ENCODE measurements around the gene CAPZA1.

GRCh38 chr1:112701227-112702066 is 81.8 kb downstream of the CAPZA1 start:
- TF ChIP-seq, protein P1, sequence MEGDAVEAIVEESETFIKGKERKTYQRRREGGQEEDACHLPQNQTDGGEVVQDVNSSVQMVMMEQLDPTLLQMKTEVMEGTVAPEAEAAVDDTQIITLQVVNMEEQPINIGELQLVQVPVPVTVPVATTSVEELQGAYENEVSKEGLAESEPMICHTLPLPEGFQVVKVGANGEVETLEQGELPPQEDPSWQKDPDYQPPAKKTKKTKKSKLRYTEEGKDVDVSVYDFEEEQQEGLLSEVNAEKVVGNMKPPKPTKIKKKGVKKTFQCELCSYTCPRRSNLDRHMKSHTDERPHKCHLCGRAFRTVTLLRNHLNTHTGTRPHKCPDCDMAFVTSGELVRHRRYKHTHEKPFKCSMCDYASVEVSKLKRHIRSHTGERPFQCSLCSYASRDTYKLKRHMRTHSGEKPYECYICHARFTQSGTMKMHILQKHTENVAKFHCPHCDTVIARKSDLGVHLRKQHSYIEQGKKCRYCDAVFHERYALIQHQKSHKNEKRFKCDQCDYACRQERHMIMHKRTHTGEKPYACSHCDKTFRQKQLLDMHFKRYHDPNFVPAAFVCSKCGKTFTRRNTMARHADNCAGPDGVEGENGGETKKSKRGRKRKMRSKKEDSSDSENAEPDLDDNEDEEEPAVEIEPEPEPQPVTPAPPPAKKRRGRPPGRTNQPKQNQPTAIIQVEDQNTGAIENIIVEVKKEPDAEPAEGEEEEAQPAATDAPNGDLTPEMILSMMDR (IDR thresholded peaks at IDR 0.05) = no peak
- TF ChIP-seq CREM (CRISPR knock-in tag; IDR thresholded peaks at IDR 0.05) (no peak), RELA (CRISPR knock-in tag; IDR thresholded peaks at IDR 0.05; ENCODE audit: borderline replicate concordance) (no peak), ZBTB43 (CRISPR knock-in tag; IDR thresholded peaks at IDR 0.05) (no peak), ZBTB21 (CRISPR knock-in tag; IDR thresholded peaks at IDR 0.05; ENCODE audit: borderline replicate concordance) (no peak), SP1 (CRISPR knock-in tag; conservative IDR thresholded peaks at IDR 0.05) (no peak), ZNF121 (CRISPR knock-in tag; IDR thresholded peaks at IDR 0.05) (no peak), ZNF425 (CRISPR knock-in tag; conservative IDR thresholded peaks at IDR 0.05) (no peak), NFE2L1 (CRISPR knock-in tag; IDR thresholded peaks at IDR 0.05) (no peak), KAT7 (CRISPR knock-in tag; IDR thresholded peaks at IDR 0.05; ENCODE audit: borderline replicate concordance) (no peak), CREB1 (CRISPR knock-in tag; IDR thresholded peaks at IDR 0.05) (no peak)
- TF ChIP-seq, protein P2, sequence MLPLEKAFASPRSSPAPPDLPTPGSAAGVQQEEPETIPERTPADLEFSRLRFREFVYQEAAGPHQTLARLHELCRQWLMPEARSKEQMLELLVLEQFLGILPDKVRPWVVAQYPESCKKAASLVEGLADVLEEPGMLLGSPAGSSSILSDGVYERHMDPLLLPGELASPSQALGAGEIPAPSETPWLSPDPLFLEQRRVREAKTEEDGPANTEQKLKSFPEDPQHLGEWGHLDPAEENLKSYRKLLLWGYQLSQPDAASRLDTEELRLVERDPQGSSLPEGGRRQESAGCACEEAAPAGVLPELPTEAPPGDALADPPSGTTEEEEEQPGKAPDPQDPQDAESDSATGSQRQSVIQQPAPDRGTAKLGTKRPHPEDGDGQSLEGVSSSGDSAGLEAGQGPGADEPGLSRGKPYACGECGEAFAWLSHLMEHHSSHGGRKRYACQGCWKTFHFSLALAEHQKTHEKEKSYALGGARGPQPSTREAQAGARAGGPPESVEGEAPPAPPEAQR (CRISPR knock-in tag; IDR thresholded peaks at IDR 0.05) = no peak
- TF ChIP-seq, protein P3, sequence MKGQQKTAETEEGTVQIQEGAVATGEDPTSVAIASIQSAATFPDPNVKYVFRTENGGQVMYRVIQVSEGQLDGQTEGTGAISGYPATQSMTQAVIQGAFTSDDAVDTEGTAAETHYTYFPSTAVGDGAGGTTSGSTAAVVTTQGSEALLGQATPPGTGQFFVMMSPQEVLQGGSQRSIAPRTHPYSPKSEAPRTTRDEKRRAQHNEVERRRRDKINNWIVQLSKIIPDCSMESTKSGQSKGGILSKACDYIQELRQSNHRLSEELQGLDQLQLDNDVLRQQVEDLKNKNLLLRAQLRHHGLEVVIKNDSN (CRISPR knock-in tag; IDR thresholded peaks at IDR 0.05) = no peak
